ENCODE measurements around the gene VSNL1.

The VSNL1 gene

GRCh38 chr2:17574406-17575073, 34.0 kb downstream of the VSNL1 start:
- H3K79me2 ChIP-seq (ENCODE audit: insufficient read depth, low read length): no peaks in the 10 kb centered on the region
- H3K27ac ChIP-seq (ENCODE audit: low read depth, low read length, poor library complexity, severe bottlenecking): no peak overlapping the region
- TF ChIP-seq CTCF (IDR thresholded peaks at IDR 0.05; ENCODE audit: low read length) (no peak), EZH2 (IDR thresholded peaks at IDR 0.05; ENCODE audit: borderline replicate concordance, low read length) (no peak)
- no peaks in the 10 kb centered on the region for H3K4me1 ChIP-seq (ENCODE audit: insufficient read depth, low read length, severe bottlenecking)
- no peak overlapping the region for H3K4me2 ChIP-seq (ENCODE audit: low read length)
- no peaks in the 10 kb centered on the region for H3K9me3 ChIP-seq (ENCODE audit: low read length)
- H3K4me3 ChIP-seq (ENCODE audit: low read depth, low read length, poor library complexity, severe bottlenecking): no peak overlapping the region
- no peak overlapping the region for H2AFZ ChIP-seq (ENCODE audit: low read length)
- no peaks in the 10 kb centered on the region for H3F3A ChIP-seq (ENCODE audit: insufficient read depth, low read length)
- H3K9me2 ChIP-seq (ENCODE audit: low read depth, low read length): no peaks in the 10 kb centered on the region
- no peaks in the 10 kb centered on the region for H3K36me3 ChIP-seq (ENCODE audit: insufficient read depth, low read length)
- no peaks in the 10 kb centered on the region for H3K27me3 ChIP-seq (ENCODE audit: insufficient read depth, low read length)
- H3K9ac ChIP-seq (ENCODE audit: low read length): no peak overlapping the region
- H4K20me1 ChIP-seq (ENCODE audit: insufficient read depth, low read length): no peaks in the 10 kb centered on the region

- Histone ChIP-seq H3F3A (ENCODE audit: insufficient read depth, low read length) (no peaks in the 10 kb centered on the region), H3K27me3 (ENCODE audit: insufficient read depth, low read length) (no peaks in the 10 kb centered on the region), H3K9ac (ENCODE audit: low read length) (no peak overlapping the region), H2AFZ (ENCODE audit: low read length) (no peak overlapping the region), H3K9me2 (ENCODE audit: low read depth, low read length) (no peaks in the 10 kb centered on the region), H3K4me3 (ENCODE audit: low read depth, low read length, poor library complexity, severe bottlenecking) (no peak overlapping the region), H3K27ac (ENCODE audit: low read depth, low read length, poor library complexity, severe bottlenecking) (no peak overlapping the region), H3K9me3 (ENCODE audit: low read length) (no peaks in the 10 kb centered on the region), H3K4me2 (ENCODE audit: low read length) (no peak overlapping the region), H4K20me1 (ENCODE audit: insufficient read depth, low read length) (no peaks in the 10 kb centered on the region), H3K79me2 (ENCODE audit: insufficient read depth, low read length) (no peaks in the 10 kb centered on the region), H3K4me1 (ENCODE audit: insufficient read depth, low read length, severe bottlenecking) (no peaks in the 10 kb centered on the region), H3K36me3 (ENCODE audit: insufficient read depth, low read length) (no peaks in the 10 kb centered on the region)
- TF ChIP-seq CTCF (IDR thresholded peaks at IDR 0.05; ENCODE audit: low read length) (no peak), EZH2 (IDR thresholded peaks at IDR 0.05; ENCODE audit: borderline replicate concordance, low read length) (no peak)
These were observed 36.3 kb downstream of the VSNL1 start for GRCh38 chr2:17576802-17577201.

- Histone ChIP-seq H3K9me2 (ENCODE audit: low read depth, low read length) (no peaks in the 10 kb centered on the region), H3K36me3 (ENCODE audit: insufficient read depth, low read length) (no peaks in the 10 kb centered on the region), H2AFZ (ENCODE audit: low read length) (no peak overlapping the region), H3K4me1 (ENCODE audit: insufficient read depth, low read length, severe bottlenecking) (no peaks in the 10 kb centered on the region), H3K9me3 (ENCODE audit: low read length) (no peaks in the 10 kb centered on the region), H3K4me2 (ENCODE audit: low read length) (no peak overlapping the region), H3K27me3 (ENCODE audit: insufficient read depth, low read length) (no peaks in the 10 kb centered on the region), H3K9ac (ENCODE audit: low read length) (no peak overlapping the region), H3K4me3 (ENCODE audit: low read depth, low read length, poor library complexity, severe bottlenecking) (no peak overlapping the region), H3K79me2 (ENCODE audit: insufficient read depth, low read length) (no peaks in the 10 kb centered on the region), H4K20me1 (ENCODE audit: insufficient read depth, low read length) (no peaks in the 10 kb centered on the region), H3K27ac (ENCODE audit: low read depth, low read length, poor library complexity, severe bottlenecking) (no peak overlapping the region), H3F3A (ENCODE audit: insufficient read depth, low read length) (no peaks in the 10 kb centered on the region)
- TF ChIP-seq CTCF (IDR thresholded peaks at IDR 0.05; ENCODE audit: low read length) (no peak), EZH2 (IDR thresholded peaks at IDR 0.05; ENCODE audit: borderline replicate concordance, low read length) (no peak)
These were observed 38.0 kb downstream of the VSNL1 start for GRCh38 chr2:17578466-17578928.
